ENCODE data around the gene CAMK2A. TPM values are rescaled to one million over a fixed set of nuclear protein-coding genes. Genes with fewer than 3 reads are reported as not detected.

Gene CAMK2A
- total RNA-seq, 1 donor from 2014 or later: 1.5 TPM

GRCh38 chr5:150298701-150299451 lies 9.3 kb upstream of the CAMK2A start:
- no peak for DNase-seq
- intact Hi-C loops (cut with DNase I): no loop called here
- Histone ChIP-seq H3K27me3 (peaks cover 23% of the 10 kb centered on the region), H3K9me3 (no peaks in the 10 kb centered on the region), H3K27ac (no peak overlapping the region), H3K4me1 (peaks cover 13% of the 10 kb centered on the region), H3K36me3 (no peaks in the 10 kb centered on the region), H3K4me3 (no peak overlapping the region)
- ATAC-seq: no peak
- TF ChIP-seq, protein P1, sequence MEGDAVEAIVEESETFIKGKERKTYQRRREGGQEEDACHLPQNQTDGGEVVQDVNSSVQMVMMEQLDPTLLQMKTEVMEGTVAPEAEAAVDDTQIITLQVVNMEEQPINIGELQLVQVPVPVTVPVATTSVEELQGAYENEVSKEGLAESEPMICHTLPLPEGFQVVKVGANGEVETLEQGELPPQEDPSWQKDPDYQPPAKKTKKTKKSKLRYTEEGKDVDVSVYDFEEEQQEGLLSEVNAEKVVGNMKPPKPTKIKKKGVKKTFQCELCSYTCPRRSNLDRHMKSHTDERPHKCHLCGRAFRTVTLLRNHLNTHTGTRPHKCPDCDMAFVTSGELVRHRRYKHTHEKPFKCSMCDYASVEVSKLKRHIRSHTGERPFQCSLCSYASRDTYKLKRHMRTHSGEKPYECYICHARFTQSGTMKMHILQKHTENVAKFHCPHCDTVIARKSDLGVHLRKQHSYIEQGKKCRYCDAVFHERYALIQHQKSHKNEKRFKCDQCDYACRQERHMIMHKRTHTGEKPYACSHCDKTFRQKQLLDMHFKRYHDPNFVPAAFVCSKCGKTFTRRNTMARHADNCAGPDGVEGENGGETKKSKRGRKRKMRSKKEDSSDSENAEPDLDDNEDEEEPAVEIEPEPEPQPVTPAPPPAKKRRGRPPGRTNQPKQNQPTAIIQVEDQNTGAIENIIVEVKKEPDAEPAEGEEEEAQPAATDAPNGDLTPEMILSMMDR (IDR thresholded peaks at IDR 0.05): no peak

DNA sequence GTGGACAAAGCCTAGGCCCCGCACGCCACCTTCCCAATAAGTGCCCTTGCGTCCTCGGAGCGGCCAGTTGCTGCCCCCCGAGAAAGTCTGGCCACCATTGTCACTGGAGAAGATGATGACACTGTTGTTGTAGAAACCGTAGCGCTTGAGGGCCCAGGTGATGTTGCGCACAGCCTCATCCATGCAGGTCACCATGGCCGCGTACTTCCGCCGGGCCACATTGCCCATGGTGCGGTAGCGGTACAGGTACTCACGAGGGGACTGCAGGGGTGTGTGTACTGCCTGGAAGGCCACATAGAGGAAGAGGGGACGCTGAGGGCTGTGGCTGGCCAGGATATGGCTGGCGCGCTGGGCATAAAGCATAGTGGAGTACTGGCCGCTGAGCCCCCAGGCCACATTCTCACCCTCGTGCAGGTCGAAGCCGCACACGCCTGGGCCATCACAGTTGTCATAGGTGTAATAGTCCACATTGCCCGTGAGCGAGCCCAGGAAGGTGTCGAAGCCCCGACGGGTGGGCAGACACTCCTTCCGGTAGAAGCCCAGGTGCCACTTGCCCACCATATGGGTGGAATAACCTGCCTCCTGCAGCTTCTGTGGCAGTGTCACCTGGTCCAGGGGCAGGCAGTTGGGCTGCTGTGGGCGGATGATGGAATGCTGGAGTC lies 8.5 kb upstream of the CAMK2A start:
- TF ChIP-seq, protein P1 (IDR thresholded peaks at IDR 0.05): no peak
- no peak overlapping the region for H3K4me3 ChIP-seq
- intact Hi-C loops (cut with DNase I): no loop called here
- no peaks in the 10 kb centered on the region for H3K36me3 ChIP-seq
- H3K4me1 ChIP-seq: peaks cover 8% of the 10 kb centered on the region
- H3K27ac ChIP-seq: no peak overlapping the region
- peaks cover 21% of the 10 kb centered on the region for H3K27me3 ChIP-seq
- ATAC-seq: no peak
- no peak for DNase-seq
- H3K9me3 ChIP-seq: no peaks in the 10 kb centered on the region

DNA sequence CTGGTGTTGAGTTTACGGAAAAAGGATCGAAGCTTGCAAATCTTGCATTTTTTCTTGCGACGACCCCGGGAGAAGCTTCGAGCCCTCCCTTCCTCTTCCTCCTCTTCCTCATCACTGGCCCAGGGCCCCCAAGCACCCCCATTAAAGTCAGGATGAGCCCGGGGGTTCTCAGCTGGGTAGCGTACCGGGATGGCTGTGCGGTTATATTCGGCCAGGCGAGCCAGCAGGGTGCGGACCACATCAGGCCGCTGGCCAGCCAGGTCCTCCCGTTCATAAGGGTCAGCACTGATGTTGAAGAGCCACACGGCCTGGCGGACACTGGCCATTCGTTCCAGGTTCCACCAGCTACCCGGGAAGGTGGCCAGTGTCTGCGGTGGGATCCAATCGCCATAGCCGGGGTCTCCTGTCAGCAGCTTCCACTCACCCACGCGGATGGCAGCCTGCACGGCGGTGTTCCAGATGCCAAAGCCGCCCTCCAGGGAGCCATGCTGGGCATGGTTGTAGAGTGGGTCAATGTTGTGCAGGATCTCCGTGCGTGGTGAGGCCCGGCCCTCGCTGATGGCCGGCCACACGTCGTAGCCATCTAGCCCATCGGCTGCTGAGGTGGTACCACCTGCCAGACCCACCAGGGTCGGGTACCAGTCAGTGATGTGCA lies 7.8 kb upstream of the CAMK2A start:
- no peaks in the 10 kb centered on the region for H3K9me3 ChIP-seq
- TF ChIP-seq, protein P1 (IDR thresholded peaks at IDR 0.05): no peak
- H3K27ac ChIP-seq: no peak overlapping the region
- ATAC-seq: no peak
- DNase-seq: no peak
- no peak overlapping the region for H3K4me3 ChIP-seq
- intact Hi-C loops (cut with DNase I): no loop called here
- H3K27me3 ChIP-seq: peaks cover 14% of the 10 kb centered on the region
- H3K36me3 ChIP-seq: no peaks in the 10 kb centered on the region
- H3K4me1 ChIP-seq: peaks cover 5% of the 10 kb centered on the region

- Histone ChIP-seq H3K36me3 (no peaks in the 10 kb centered on the region), H3K27ac (no peak overlapping the region), H3K27me3 (peaks cover 6% of the 10 kb centered on the region), H3K9me3 (no peaks in the 10 kb centered on the region), H3K4me3 (no peak overlapping the region), H3K4me1 (peaks cover 5% of the 10 kb centered on the region)
- intact Hi-C loops (cut with DNase I): no loop called here
- ATAC-seq (no peak), DNase-seq (peak; percentile 50)
- TF ChIP-seq, protein P1 (IDR thresholded peaks at IDR 0.05): no peak
Observed at GRCh38 chr5:150296496-150296895, 6.9 kb upstream of the CAMK2A start.

- ATAC-seq (no peak), DNase-seq (peak; percentile 44)
- no peaks in the 10 kb centered on the region for H3K36me3 ChIP-seq
- no peak overlapping the region for H3K27ac ChIP-seq
- no peak overlapping the region for H3K4me3 ChIP-seq
- no peaks in the 10 kb centered on the region for H3K9me3 ChIP-seq
- TF ChIP-seq, protein P1 (IDR thresholded peaks at IDR 0.05): no peak
- H3K27me3 ChIP-seq: no peaks in the 10 kb centered on the region
- intact Hi-C loops (cut with DNase I): no loop called here
- H3K4me1 ChIP-seq: peaks cover 5% of the 10 kb centered on the region
Observed at GRCh38 chr5:150295741-150296486, 6.3 kb upstream of the CAMK2A start.
